ENCODE measurements around the gene CCR3.

GRCh38 chr3:46297658-46298423 is 55.6 kb downstream of the CCR3 start:
- no peak for TF ChIP-seq CTCF (IDR thresholded peaks at IDR 0.05; ENCODE audit: borderline replicate concordance, extremely low read depth, low read length, poor library complexity, severe bottlenecking)
- TF ChIP-seq EZH2 (IDR thresholded peaks at IDR 0.05; ENCODE audit: borderline replicate concordance, low read depth, low read length, severe bottlenecking) = no peak

Data from DND-41 (cell line).